Erythroblast (primary cell): Measurements from ENCODE around the gene NEGR1.
"Not testable (repeated sequence)": the region's sequence is repeated elsewhere in the genome, so short reads cannot be mapped to it uniquely, and the experiment has no call there.

Experiments
- DNase-seq, 2 experiments: peaks; one replicate each; lab custom pipeline; 2025; lab: John Stamatoyannopoulos, UW
- GATA1 ChIP-seq: IDR thresholded peaks from 2 replicates; pipeline ENCODE4 v1.6.1; 2011; ENCODE audit warnings: low read depth, mild to moderate bottlenecking, control low read depth, low read length, moderate library complexity
- POLR2A ChIP-seq: IDR thresholded peaks from 2 replicates; pipeline ENCODE4 v1.6.1; 2011; ENCODE audit warnings: mild to moderate bottlenecking, low read length

Gene NEGR1

GRCh38 chr1:71908871-71909390, 373.4 kb downstream of the NEGR1 start:
- DNase-seq: no peak
- TF ChIP-seq POLR2A (no peak), GATA1 (no peak)

- TF ChIP-seq POLR2A (no peak), GATA1 (no peak)
Measured at GRCh38 chr1:71908303-71908702, 374.0 kb downstream of the NEGR1 start.

GRCh38 chr1:71899881-71900280, 382.5 kb downstream of the NEGR1 start:
- DNase-seq: no peak
- TF ChIP-seq GATA1 (no peak), POLR2A (no peak)

More at GRCh38 chr1:71908303-71908702, 374.0 kb downstream of the NEGR1 start:
- no peak for DNase-seq

GRCh38 chr1:71888166-71888565, 394.2 kb downstream of the NEGR1 start:
- not testable (repeated sequence) for DNase-seq

- TF ChIP-seq GATA1: no peak
- TF ChIP-seq POLR2A: no peak
- no peak for DNase-seq
Measured at GRCh38 chr1:71885171-71885570, 397.2 kb downstream of the NEGR1 start.

GRCh38 chr1:71882637-71883036, 399.7 kb downstream of the NEGR1 start:
- no peak for TF ChIP-seq POLR2A
- TF ChIP-seq GATA1: no peak
- no peak for DNase-seq

GRCh38 chr1:71882226-71882625, 400.1 kb downstream of the NEGR1 start:
- TF ChIP-seq POLR2A (no peak), GATA1 (no peak)
- DNase-seq: no peak

GRCh38 chr1:71881611-71882010, 400.7 kb downstream of the NEGR1 start:
- DNase-seq: peak in 1 of 2 experiments; percentile 55
- TF ChIP-seq POLR2A (no peak), GATA1 (no peak)

- no peak for DNase-seq
- TF ChIP-seq POLR2A (no peak), GATA1 (no peak)
Measured at GRCh38 chr1:71869326-71869725, 413.0 kb downstream of the NEGR1 start.

GRCh38 chr1:71862756-71863155, 419.6 kb downstream of the NEGR1 start:
- no peak for DNase-seq
- TF ChIP-seq POLR2A (no peak), GATA1 (no peak)

- no peak for DNase-seq
- TF ChIP-seq POLR2A: no peak
- TF ChIP-seq GATA1: no peak
Measured at GRCh38 chr1:71861022-71861421, 421.3 kb downstream of the NEGR1 start.

GRCh38 chr1:71859806-71860205, 422.5 kb downstream of the NEGR1 start:
- no peak for DNase-seq
- TF ChIP-seq GATA1: no peak
- no peak for TF ChIP-seq POLR2A

GRCh38 chr1:71857862-71858261, 424.5 kb downstream of the NEGR1 start:
- TF ChIP-seq POLR2A: no peak
- TF ChIP-seq GATA1: no peak
- no peak for DNase-seq

- no peak for DNase-seq
- TF ChIP-seq POLR2A (no peak), GATA1 (no peak)
Measured at GRCh38 chr1:71853360-71853759, 429.0 kb downstream of the NEGR1 start.

GRCh38 chr1:71850936-71851335, 431.4 kb downstream of the NEGR1 start:
- DNase-seq: no peak
- no peak for TF ChIP-seq POLR2A
- no peak for TF ChIP-seq GATA1
